ENCODE results near the gene ADCY4.

DNA sequence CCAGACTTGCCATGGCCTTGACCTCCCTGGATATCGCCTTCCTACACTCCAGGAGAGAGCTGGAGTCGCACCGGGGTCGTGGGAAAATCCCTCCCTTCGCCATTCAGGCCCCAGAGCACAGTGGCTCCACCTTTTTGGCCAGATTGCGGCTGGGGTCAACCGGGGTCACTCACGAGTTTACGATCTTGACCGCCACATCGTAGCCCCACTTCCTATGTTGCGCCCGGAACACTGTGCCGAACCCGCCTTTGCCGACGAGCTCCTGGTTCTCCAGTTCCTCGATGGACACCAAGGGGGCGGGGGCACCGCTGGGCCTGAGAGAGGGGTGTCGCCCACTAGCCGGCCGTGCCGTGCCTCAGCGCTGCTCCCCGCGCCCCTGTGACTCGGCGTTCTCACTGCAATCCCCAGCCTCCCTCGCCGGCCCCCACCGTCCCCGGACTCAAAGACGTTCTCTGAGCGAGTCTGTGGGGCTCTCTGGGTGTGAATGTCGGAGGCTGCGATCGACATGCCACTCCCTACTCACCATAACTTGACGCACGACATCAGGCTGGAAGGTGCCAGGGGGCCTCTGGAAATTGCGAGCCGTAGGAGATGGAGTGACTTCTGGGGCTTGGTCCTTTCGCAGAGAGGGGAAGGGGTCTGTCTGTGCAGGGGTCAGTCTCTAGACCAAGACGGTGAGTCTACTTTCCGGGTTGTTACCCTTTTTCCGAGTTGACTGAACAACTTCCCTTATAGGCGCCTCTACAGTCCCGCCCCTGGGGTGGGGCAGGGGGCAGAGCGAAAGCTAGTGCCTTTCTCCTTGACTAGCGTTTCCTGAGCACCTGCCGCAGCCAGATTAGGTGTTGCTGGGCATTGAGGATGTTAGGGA is 4.6 kb upstream of the ADCY4 start, which contains the start of gene RIPK3:
- TF ChIP-seq, protein P1, sequence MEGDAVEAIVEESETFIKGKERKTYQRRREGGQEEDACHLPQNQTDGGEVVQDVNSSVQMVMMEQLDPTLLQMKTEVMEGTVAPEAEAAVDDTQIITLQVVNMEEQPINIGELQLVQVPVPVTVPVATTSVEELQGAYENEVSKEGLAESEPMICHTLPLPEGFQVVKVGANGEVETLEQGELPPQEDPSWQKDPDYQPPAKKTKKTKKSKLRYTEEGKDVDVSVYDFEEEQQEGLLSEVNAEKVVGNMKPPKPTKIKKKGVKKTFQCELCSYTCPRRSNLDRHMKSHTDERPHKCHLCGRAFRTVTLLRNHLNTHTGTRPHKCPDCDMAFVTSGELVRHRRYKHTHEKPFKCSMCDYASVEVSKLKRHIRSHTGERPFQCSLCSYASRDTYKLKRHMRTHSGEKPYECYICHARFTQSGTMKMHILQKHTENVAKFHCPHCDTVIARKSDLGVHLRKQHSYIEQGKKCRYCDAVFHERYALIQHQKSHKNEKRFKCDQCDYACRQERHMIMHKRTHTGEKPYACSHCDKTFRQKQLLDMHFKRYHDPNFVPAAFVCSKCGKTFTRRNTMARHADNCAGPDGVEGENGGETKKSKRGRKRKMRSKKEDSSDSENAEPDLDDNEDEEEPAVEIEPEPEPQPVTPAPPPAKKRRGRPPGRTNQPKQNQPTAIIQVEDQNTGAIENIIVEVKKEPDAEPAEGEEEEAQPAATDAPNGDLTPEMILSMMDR (conservative IDR thresholded peaks at IDR 0.05; ENCODE audit: low read depth, low read length) = no peak
- no peak for TF ChIP-seq EZH2 (IDR thresholded peaks at IDR 0.05; ENCODE audit: low read length, unreplicated experiment)
